ENCODE data around the gene ITPKA.

DNA sequence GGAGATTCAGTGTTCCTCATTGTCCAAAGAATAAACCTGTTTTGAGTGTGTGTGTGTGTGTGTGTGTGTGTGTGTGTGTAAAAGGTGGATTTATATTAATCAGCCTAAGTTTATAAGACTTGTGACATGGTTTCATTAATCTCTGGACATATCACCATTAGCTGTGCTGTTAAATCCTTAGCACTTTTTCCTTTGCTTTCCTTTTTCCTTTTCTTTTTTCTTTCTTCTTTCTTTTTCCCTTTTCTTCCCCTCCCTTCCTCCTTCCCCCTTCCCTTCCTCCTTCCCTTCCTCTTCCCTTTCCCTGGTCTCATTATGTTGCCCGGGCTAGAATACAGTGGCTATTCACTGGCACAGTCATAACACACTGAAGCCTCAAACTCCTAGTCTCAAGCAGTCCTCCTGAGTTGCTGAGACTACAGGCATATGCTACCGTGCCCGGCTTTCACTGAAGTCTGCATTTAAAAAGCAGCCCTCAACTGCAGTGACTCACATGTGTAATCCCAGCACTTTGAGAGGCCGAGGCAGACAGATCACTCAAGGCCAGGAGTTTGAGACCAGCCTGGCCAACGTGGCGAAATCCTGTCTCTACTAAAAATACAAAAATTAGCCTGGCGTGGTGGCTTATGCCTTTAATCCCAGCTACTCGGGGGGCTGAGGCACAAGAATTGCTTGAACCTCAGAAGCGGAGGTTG lies 28.6 kb upstream of the ITPKA start:
- TF ChIP-seq, protein P1, sequence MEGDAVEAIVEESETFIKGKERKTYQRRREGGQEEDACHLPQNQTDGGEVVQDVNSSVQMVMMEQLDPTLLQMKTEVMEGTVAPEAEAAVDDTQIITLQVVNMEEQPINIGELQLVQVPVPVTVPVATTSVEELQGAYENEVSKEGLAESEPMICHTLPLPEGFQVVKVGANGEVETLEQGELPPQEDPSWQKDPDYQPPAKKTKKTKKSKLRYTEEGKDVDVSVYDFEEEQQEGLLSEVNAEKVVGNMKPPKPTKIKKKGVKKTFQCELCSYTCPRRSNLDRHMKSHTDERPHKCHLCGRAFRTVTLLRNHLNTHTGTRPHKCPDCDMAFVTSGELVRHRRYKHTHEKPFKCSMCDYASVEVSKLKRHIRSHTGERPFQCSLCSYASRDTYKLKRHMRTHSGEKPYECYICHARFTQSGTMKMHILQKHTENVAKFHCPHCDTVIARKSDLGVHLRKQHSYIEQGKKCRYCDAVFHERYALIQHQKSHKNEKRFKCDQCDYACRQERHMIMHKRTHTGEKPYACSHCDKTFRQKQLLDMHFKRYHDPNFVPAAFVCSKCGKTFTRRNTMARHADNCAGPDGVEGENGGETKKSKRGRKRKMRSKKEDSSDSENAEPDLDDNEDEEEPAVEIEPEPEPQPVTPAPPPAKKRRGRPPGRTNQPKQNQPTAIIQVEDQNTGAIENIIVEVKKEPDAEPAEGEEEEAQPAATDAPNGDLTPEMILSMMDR (IDR thresholded peaks at IDR 0.05): no peak
- TF ChIP-seq POLR2AphosphoS5 (IDR thresholded peaks at IDR 0.05) (no peak), POLR2A (IDR thresholded peaks at IDR 0.05) (no peak)

Data from breast epithelium (tissue), 3 donors.